HG02981 (cell line): ENCODE data around the gene SYAP1.
"Not testable (repeated sequence)": the region's sequence is repeated elsewhere in the genome, so short reads cannot be mapped to it uniquely, and the experiment has no call there.

Source experiments
- ATAC-seq: cut with Tn5 transposase; IDR thresholded peaks from one replicate; pipeline ENCODE4 v1.9.1; 2021; ENCODE audit warnings: mild to moderate bottlenecking, moderate library complexity; ENCODE audit not compliant: unreplicated experiment

Gene SYAP1

GRCh38 chrX:16722481-16722880 is 3.1 kb downstream of the SYAP1 start:
- no peak for ATAC-seq

- no peak for ATAC-seq
Observed at GRCh38 chrX:16725072-16725471, 5.7 kb downstream of the SYAP1 start.

- ATAC-seq: peak; percentile 81
Observed at GRCh38 chrX:16726347-16726988, 7.1 kb downstream of the SYAP1 start.

GRCh38 chrX:16727637-16728036 is 8.2 kb downstream of the SYAP1 start:
- no peak for ATAC-seq

GRCh38 chrX:16730450-16730849 is 11.0 kb downstream of the SYAP1 start:
- no peak for ATAC-seq

GRCh38 chrX:16733013-16733412 is 13.6 kb downstream of the SYAP1 start:
- no peak for ATAC-seq

- no peak for ATAC-seq
Observed at GRCh38 chrX:16737024-16737423, 17.6 kb downstream of the SYAP1 start.

- ATAC-seq: no peak
Observed at GRCh38 chrX:16739574-16739973, 20.2 kb downstream of the SYAP1 start.

GRCh38 chrX:16743604-16744325 is 24.4 kb downstream of the SYAP1 start:
- ATAC-seq: no peak

- ATAC-seq: no peak
Observed at GRCh38 chrX:16745102-16745501, 25.7 kb downstream of the SYAP1 start.

DNA sequence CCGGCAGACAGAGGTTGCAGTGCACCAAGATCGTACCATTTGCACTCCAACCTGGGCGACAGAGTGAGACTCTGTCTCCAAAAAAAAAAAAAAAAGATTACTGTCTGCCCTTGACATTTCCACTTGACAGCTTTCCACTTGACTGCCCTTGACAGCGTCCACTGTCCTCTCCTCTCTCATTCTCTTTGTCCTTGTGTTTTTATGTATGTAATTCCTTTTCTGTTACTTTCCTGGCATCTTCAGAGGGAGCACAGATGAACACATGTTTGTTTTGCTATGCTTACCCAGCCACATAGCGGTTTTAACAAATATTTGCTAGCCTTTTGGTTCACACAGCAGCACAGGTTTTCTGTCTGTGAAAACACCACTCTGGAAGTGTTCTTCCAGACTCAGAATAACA is 26.2 kb downstream of the SYAP1 start:
- no peak for ATAC-seq

- no peak for ATAC-seq
Observed at GRCh38 chrX:16748425-16748824, 29.0 kb downstream of the SYAP1 start.

DNA sequence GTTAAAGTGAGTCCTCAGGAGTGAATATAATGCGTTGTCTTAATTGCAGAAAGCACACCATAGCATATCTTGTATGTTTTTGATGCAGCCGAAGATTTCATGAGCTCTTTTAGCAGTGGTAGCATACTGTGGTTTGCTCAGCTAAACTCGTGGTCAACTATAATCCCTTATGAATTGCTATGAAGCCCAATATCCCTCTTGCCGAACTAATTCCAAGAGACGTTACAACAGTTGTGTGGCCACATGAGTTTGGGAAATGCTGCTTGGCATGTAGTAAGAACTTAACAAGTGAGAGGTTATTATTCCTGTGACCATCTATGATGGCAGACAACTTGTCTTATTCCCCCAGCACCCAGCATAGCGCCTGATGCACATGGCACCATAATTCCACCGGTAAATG is 30.7 kb downstream of the SYAP1 start:
- no peak for ATAC-seq

GRCh38 chrX:16754019-16754418 is 34.6 kb downstream of the SYAP1 start:
- no peak for ATAC-seq

GRCh38 chrX:16756724-16757123 is 37.3 kb downstream of the SYAP1 start:
- ATAC-seq: no peak

DNA sequence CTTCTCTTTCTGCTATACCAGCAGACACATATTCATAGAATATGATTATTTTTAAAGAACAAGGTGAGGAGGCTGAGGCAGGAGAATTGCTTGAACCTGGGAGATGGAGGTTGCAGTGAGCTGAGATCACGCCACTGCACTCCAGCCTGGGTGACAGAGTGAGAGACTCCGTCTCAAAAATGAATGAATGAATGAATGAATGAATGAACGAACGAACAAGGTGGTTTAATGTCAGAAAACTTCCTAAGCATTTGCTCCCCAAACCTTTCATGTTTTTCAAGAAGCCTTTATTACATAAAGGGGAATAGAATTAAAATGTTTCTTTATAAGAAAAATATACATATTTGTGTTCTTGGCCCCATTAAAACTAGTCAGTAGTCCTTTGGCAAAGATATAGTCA is 42.1 kb downstream of the SYAP1 start:
- ATAC-seq: not testable (repeated sequence)

DNA sequence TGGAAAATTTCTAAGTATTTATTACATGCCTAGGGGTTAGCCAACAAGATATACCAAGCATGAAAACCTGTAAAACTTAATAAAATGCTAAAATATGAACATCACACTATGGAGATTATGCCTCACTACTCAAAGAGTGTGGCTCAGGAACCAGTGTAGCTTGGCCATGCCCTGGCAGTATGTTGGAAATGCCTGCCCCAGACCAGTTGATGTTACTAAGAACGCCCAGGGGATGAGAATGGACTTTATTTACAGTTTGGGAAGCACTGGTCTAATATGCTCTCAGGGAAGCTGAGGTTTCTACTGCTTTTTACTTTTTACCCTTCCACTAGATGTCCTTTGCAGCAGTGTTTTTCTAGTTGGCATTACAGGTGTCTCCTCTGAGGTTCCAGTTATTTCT is 43.2 kb downstream of the SYAP1 start:
- ATAC-seq: no peak

DNA sequence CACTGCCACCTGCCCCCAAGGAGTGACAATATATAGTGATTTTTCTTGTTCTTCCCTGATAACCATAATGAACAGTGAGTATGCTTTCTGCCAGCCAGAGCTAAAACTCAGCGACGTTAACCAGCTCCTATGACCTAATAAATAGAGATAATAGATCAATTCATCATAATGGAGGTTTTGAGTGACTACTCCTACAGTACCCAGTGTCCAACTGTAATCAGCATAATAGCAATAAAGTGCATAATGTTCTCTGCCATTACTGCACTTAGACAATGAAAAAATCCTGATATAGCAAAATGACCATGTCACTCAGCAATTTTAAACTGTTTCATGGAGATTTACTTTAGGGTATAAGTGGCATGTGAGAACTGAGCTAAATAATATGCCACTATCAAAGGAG is 46.2 kb downstream of the SYAP1 start:
- ATAC-seq: no peak

- ATAC-seq: no peak
Observed at GRCh38 chrX:16770970-16771482, 51.6 kb downstream of the SYAP1 start.

DNA sequence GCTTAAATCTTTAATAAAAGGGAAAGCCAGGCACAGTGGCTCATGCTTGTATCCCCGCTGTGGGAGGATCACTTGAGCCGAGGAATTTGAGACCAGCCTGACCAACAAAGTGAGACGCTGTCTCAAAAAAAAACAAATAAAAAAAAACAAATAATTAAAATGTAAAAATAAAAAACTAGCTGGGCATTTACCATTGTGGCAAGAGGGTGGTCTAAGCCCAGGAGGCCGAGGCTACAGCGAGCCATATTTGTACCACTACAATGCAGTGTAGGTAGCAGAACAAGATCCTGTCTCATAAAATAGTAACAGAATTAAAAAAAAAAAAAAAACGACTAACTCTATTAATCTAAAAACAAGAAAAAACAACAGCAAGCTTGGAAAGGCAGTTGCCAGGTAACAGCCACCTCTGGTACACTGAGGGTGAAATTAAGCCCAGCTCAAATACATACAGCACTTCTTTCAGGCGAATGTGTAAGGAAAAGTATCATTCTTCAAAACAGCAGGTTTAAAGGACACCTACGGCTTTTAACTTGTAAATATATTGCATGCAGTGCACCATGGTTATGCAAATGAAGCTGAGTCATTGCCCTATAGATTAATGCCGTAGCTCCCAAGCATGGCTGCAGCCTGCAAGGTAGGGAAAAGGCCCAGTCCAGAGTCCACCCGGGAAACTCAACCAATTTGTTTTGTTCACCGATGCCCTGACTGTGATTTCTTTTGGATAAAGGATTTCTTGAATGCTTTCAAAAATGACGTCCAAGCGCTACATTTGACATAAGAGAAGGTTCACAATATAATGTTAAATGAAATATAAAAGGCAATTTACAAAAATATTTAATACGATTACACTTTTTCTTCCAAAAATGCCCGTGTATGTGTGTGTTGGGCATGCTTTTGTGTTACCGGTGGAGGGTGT is 52.3 kb downstream of the SYAP1 start:
- no peak for ATAC-seq

GRCh38 chrX:16772460-16772859 is 53.0 kb downstream of the SYAP1 start:
- ATAC-seq: no peak
